SK-N-MC (cell line): ENCODE data around the gene PRR15L.

Experiments
- EZH2 ChIP-seq: fragments of 200-600 bp; sonication (generic); IDR thresholded peaks from one replicate; pipeline ENCODE4 v1.6.1; 2017; ENCODE audit warnings: antibody characterized with exemption
- POLR2AphosphoS5 ChIP-seq: IDR thresholded peaks from 2 replicates; pipeline ENCODE4 v1.6.1; 2012; ENCODE audit warnings: mild to moderate bottlenecking, low read depth, low read length, borderline replicate concordance

DNA sequence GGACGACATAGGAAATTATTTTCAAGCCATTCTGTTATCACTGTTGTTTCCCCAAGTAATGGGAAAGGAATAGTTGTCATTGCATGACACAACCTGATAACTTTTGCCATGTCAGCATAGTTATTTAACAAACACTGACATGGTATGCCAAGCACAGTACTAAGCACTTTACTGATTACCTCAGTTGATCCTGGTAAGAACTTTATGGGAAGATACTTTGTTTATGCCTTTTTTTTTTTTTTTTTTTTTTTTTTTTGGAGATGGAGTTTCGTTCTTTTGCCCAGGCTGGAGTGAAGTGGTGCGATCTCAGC is 32.0 kb downstream of the PRR15L start:
- TF ChIP-seq POLR2AphosphoS5 (no peak), EZH2 (no peak)
